Measurements from ENCODE around the gene WWC2. TPM values are rescaled to one million over a fixed set of nuclear protein-coding genes. Genes with fewer than 3 reads are reported as not detected.

Gene WWC2
- total and polyA plus RNA-seq, 2 experiments from 2014 or later, result 19.3 to 24.7 TPM

DNA sequence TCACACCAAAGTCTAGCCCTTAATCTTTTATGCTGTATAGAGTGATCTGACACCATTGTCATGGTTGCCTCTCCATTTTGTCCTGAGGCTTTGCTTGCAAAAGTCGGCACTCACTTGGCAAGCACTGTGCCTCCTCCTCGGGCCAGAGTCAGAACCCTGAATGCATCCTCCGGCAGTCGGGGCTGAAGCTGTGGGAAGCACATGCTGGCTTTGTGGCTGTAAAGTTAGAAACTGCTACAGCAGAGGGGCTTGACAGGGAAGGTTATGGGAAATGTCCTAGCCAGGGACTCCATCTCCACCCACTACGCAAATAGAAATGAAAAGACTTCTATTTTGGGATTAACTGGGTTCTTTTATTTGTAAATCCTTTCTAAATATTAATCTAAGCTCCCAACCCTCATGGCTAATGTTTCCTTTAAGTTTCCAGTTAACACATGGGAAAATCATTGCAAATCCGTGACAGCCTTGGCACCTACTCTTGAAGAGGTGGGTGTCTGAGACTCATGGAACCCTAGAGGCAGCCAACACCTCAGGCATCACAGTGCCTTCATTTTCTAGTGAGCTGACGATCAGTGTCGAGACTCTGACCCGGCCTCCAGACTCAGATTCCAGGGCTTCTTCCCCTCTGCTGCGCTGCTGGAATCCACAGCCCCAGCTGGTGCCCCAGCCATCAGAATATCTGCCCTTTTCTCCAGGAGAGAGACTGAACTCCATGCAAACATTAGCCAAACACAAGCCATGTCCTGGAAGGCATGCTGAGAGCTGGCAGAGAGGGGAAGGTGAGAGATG lies 231.1 kb downstream of the WWC2 start:
- WGBS (ENCODE audit: low lambda C conversion rate, missing lambda C conversion rate), result 71% methylated on average over 10 of the region's 10 CpGs
- Histone ChIP-seq H4K20me1 (ENCODE audit: insufficient read depth, poor library complexity, severe bottlenecking) (no peaks in the 10 kb centered on the region), H3K4me1 (ENCODE audit: insufficient read depth) (peaks cover 3% of the 10 kb centered on the region), H3K79me2 (no peaks in the 10 kb centered on the region), H3K4me3 (no peak overlapping the region), H3K36me3 (replicated peaks; ENCODE audit: insufficient read depth, low read depth) (no peaks in the 10 kb centered on the region), H2AFZ (no peak overlapping the region), H3K9me3 (ENCODE audit: low read depth) (peaks cover 5% of the 10 kb centered on the region), H3K27ac (no peak overlapping the region), H3K9me2 (replicated peaks; ENCODE audit: insufficient read depth) (no peaks in the 10 kb centered on the region), H3K27me3 (no peaks in the 10 kb centered on the region), H3K4me2 (no peak overlapping the region)
- DNase-seq (ENCODE audit: low spot score), result no peak
- TF ChIP-seq, protein P1, sequence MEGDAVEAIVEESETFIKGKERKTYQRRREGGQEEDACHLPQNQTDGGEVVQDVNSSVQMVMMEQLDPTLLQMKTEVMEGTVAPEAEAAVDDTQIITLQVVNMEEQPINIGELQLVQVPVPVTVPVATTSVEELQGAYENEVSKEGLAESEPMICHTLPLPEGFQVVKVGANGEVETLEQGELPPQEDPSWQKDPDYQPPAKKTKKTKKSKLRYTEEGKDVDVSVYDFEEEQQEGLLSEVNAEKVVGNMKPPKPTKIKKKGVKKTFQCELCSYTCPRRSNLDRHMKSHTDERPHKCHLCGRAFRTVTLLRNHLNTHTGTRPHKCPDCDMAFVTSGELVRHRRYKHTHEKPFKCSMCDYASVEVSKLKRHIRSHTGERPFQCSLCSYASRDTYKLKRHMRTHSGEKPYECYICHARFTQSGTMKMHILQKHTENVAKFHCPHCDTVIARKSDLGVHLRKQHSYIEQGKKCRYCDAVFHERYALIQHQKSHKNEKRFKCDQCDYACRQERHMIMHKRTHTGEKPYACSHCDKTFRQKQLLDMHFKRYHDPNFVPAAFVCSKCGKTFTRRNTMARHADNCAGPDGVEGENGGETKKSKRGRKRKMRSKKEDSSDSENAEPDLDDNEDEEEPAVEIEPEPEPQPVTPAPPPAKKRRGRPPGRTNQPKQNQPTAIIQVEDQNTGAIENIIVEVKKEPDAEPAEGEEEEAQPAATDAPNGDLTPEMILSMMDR (IDR thresholded peaks at IDR 0.05; ENCODE audit: poor library complexity), result no peak
- no peak for TF ChIP-seq EZH2phosphoT487 (IDR thresholded peaks at IDR 0.05; ENCODE audit: low read depth, severe bottlenecking, unreplicated experiment)
- no peak for TF ChIP-seq EZH2 (IDR thresholded peaks at IDR 0.05; ENCODE audit: borderline replicate concordance)

DNA sequence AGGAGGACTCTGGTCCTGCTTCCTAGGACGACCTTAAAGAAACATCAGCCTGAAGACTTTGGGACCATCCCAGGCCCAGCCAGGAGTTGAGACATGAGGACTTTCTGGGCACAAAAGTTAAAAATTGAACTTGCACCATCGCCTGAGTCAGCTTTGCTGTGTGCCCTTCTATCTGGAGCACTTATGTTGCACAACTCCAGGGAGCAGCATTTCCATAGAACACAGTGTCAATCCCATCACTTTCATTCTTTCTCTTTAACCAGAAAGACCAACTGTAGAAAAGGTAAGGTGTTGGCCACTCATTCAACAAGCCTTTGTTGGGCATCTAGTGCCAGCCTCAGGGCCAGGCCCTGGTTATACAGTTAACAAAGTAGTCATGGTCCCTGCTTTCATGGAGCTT lies 231.8 kb downstream of the WWC2 start:
- H3K27me3 ChIP-seq, result no peaks in the 10 kb centered on the region
- no peaks in the 10 kb centered on the region for H3K9me2 ChIP-seq (replicated peaks; ENCODE audit: insufficient read depth)
- no peaks in the 10 kb centered on the region for H4K20me1 ChIP-seq (ENCODE audit: insufficient read depth, poor library complexity, severe bottlenecking)
- peaks cover 3% of the 10 kb centered on the region for H3K4me1 ChIP-seq (ENCODE audit: insufficient read depth)
- no peak for DNase-seq (ENCODE audit: low spot score)
- no peak overlapping the region for H3K27ac ChIP-seq
- TF ChIP-seq EZH2 (IDR thresholded peaks at IDR 0.05; ENCODE audit: borderline replicate concordance), result no peak
- TF ChIP-seq EZH2phosphoT487 (IDR thresholded peaks at IDR 0.05; ENCODE audit: low read depth, severe bottlenecking, unreplicated experiment), result no peak
- TF ChIP-seq, protein P1 (IDR thresholded peaks at IDR 0.05; ENCODE audit: poor library complexity), result no peak
- no peak overlapping the region for H2AFZ ChIP-seq
- H3K36me3 ChIP-seq (replicated peaks; ENCODE audit: insufficient read depth, low read depth), result no peaks in the 10 kb centered on the region
- no peak overlapping the region for H3K4me3 ChIP-seq
- WGBS (ENCODE audit: low lambda C conversion rate, missing lambda C conversion rate), result 97% methylated on average over 2 of the region's 2 CpGs
- H3K4me2 ChIP-seq, result no peak overlapping the region
- peaks cover 3% of the 10 kb centered on the region for H3K9me3 ChIP-seq (ENCODE audit: low read depth)
- no peaks in the 10 kb centered on the region for H3K79me2 ChIP-seq

DNA sequence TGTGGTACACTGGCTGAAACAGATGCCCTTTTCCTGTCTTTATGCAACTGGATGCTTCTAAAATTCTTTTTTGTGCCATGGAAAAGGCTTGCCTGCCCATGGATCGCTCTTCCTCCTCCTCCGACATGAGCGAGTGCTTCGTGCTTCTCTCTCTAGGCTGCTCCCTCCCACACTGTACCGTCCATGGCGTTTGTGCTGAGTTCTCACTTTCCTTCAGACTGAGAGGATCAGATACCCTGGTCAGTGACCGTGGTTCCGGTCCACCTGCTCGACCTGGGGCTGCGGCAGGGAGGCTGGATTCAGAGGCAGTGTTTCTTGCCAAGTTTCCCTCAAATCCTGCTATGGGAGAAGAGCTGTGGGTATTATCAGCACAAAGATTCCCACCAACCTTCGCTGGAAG lies 233.4 kb downstream of the WWC2 start:
- TF ChIP-seq EZH2phosphoT487 (IDR thresholded peaks at IDR 0.05; ENCODE audit: low read depth, severe bottlenecking, unreplicated experiment), result no peak
- TF ChIP-seq, protein P1 (IDR thresholded peaks at IDR 0.05; ENCODE audit: poor library complexity), result no peak
- TF ChIP-seq EZH2 (IDR thresholded peaks at IDR 0.05; ENCODE audit: borderline replicate concordance), result no peak
- H3K4me2 ChIP-seq, result no peak overlapping the region
- H3K36me3 ChIP-seq (replicated peaks; ENCODE audit: insufficient read depth, low read depth), result no peaks in the 10 kb centered on the region
- H3K9me3 ChIP-seq (ENCODE audit: low read depth), result no peaks in the 10 kb centered on the region
- H3K9me2 ChIP-seq (replicated peaks; ENCODE audit: insufficient read depth), result no peaks in the 10 kb centered on the region
- no peaks in the 10 kb centered on the region for H3K79me2 ChIP-seq
- no peak overlapping the region for H2AFZ ChIP-seq
- H3K27ac ChIP-seq, result no peak overlapping the region
- peaks cover 3% of the 10 kb centered on the region for H3K4me1 ChIP-seq (ENCODE audit: insufficient read depth)
- no peak for DNase-seq (ENCODE audit: low spot score)
- no peak overlapping the region for H3K4me3 ChIP-seq
- WGBS (ENCODE audit: low lambda C conversion rate, missing lambda C conversion rate), result 90% methylated on average over 11 of the region's 11 CpGs
- H3K27me3 ChIP-seq, result no peaks in the 10 kb centered on the region
- H4K20me1 ChIP-seq (ENCODE audit: insufficient read depth, poor library complexity, severe bottlenecking), result no peaks in the 10 kb centered on the region
